NB4 (cell line): ENCODE data around the gene RAB4B.

Experiments used
- CTCF ChIP-seq: IDR thresholded peaks from one replicate; pipeline ENCODE4 v1.5.1; 2012; ENCODE audit warnings: low read depth, low read length
- MYC ChIP-seq: IDR thresholded peaks from 2 replicates; pipeline ENCODE4 v1.6.1; 2011; ENCODE audit warnings: low read depth, low read length
- POLR2A ChIP-seq: IDR thresholded peaks from 2 replicates; pipeline ENCODE4 v1.6.1; 2011; ENCODE audit warnings: mild to moderate bottlenecking; ENCODE audit not compliant: insufficient read length; ENCODE audit errors: extremely low read depth

- TF ChIP-seq POLR2A: no peak
- no peak for TF ChIP-seq CTCF
- no peak for TF ChIP-seq MYC
These were observed 19.6 kb upstream of the RAB4B start for GRCh38 chr19:40758491-40758890.
